D721Med (cell line): Measurements from ENCODE around the gene PLEKHA6.

Source experiments
- DNase-seq: peaks from one replicate; pipeline ENCODE4 v3.0.0; 2011; ENCODE audit warnings: low spot score; ENCODE audit not compliant: insufficient read length
- FAIRE-seq: peaks from 2 replicates; lab custom pipeline; 2011; peaks lifted over from hg19 to GRCh38; lab: Jason Lieb, UNC
- CTCF ChIP-seq: IDR thresholded peaks from 2 replicates; pipeline ENCODE4 v1.5.1; 2012; ENCODE audit warnings: mild to moderate bottlenecking, control low read depth; ENCODE audit not compliant: insufficient read depth; ENCODE audit errors: missing control alignments

Gene PLEKHA6

DNA sequence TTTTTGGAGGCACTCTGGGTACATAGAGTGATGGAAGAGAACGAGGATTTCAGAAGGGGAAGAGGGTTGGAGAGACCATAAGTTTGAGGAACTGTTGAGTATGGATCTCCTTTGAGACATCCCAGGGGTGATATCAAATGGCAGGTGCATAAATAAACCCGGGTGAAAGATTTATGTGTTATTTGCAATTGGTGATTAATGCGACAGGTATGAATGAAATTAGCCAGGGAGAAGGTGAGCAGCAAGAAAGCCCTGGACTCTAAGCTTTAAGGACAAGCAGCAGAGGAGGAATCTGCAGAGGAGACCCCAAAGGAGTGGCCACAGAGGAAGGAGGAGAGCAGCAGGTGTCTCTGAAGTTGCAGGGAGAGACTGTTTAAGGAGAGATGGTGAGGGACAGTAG is 184.8 kb downstream of the PLEKHA6 start:
- TF ChIP-seq CTCF, result no peak
- FAIRE-seq (no peak), DNase-seq (no peak)

- TF ChIP-seq CTCF, result no peak
- FAIRE-seq (peak; percentile 94), DNase-seq (peak; percentile 69)
Measured at GRCh38 chr1:204172404-204173029, 187.2 kb downstream of the PLEKHA6 start.

GRCh38 chr1:204171751-204172178 is 188.0 kb downstream of the PLEKHA6 start:
- FAIRE-seq, result peak; percentile 64
- no peak for DNase-seq
- TF ChIP-seq CTCF, result no peak

DNA sequence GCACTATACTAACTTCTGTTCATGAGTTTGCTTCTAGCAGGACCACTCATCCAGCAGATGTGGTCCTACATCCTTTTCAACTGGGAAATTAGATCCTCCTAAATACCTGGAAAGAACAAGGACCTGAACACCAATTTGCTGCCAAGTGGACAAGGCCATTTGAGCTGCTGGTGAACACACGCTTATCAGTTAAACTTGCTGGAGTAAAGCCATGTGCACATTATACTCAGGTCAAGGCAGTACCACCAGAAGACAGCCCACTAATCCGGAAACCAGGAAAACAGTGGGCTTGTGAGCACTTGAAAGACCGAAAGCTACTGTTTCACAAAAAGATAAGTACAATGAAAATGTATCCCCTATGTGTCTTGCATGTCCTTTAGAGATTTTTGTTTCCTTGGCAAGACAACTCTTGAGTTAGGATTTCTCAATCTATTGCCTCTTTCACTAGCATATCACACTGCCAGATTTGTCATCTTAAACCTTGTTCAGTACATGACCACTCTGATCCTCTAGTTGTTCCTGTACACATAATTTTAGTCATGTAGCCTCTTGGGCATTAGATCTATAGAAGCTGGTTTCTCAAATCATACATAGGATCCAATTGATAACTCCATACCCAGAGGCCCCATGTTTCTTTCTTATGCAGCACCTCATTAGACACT is 189.1 kb downstream of the PLEKHA6 start:
- FAIRE-seq, result peak; percentile 83
- TF ChIP-seq CTCF, result no peak
- DNase-seq, result no peak

GRCh38 chr1:204169858-204170257 is 189.9 kb downstream of the PLEKHA6 start:
- FAIRE-seq (peak; percentile 80), DNase-seq (no peak)
- no peak for TF ChIP-seq CTCF
